Progenitor cell of endocrine pancreas (in vitro differentiated cells): ENCODE data around the gene MRM2. TPM values are rescaled to one million over a fixed set of nuclear protein-coding genes. Genes with fewer than 3 reads are reported as not detected.
"Not testable (repeated sequence)": the region's sequence is repeated elsewhere in the genome, so short reads cannot be mapped to it uniquely, and the experiment has no call there.

Experiments used
- DNase-seq: peaks from one replicate; pipeline ENCODE4 v3.0.0; 2021; ENCODE audit warnings: low spot score; ENCODE audit not compliant: unreplicated experiment
- H3K27ac Mint-ChIP-seq: 2 replicates; pipeline ENCODE4 v1.8.0; 2021; ENCODE audit warnings: mild to moderate bottlenecking, moderate library complexity, mixed read lengths
- H3K27me3 Mint-ChIP-seq: 2 replicates; pipeline ENCODE4 v1.8.0; 2021; ENCODE audit warnings: mixed read lengths
- H3K36me3 Mint-ChIP-seq: 2 replicates; pipeline ENCODE4 v1.8.0; 2022; ENCODE audit warnings: mixed read lengths; ENCODE audit not compliant: insufficient read depth
- H3K4me1 Mint-ChIP-seq: 2 replicates; pipeline ENCODE4 v1.8.0; 2021; ENCODE audit warnings: low read depth, mixed read lengths
- H3K4me3 Mint-ChIP-seq: 2 replicates; pipeline ENCODE4 v1.8.0; 2021; ENCODE audit warnings: low read depth, mild to moderate bottlenecking, moderate library complexity, mixed read lengths
- H3K9me3 Mint-ChIP-seq: 2 replicates; pipeline ENCODE4 v1.8.0; 2021; ENCODE audit warnings: low read depth, mixed read lengths
- CTCF ChIP-seq: fragments of 200-600 bp; sonication (generic); IDR thresholded peaks from one replicate; pipeline ENCODE4 v1.5.0; 2021; ENCODE audit warnings: antibody characterized with exemption, mild to moderate bottlenecking; ENCODE audit not compliant: unreplicated experiment
- total RNA-seq: library from RNA; stranded (reverse); gene quantifications from 2 replicates; pipeline ENCODE4 v1.2.1, GENCODE V29; 2021

The MRM2 gene
- total RNA-seq, 1 donor from 2014 or later: 28.7 TPM

DNA sequence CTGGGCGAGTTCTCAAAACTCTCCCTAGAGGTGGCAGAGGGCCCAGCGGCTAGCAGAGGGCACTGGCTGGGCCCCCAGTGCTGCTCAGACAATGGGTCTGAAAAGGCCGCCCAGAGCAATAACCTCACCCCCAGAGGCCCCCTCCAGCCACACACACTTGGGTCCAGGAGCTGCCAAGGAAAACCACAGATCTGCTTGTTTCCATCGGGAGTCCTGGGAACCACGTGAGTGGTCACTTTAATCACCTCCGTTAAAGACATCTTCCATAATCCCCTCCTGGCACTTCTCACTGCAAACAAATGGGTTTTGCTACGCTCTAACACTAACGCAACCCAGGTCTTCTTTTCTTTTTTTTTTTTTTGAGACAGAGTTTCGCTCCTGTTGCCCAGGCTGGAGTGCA lies 30.0 kb upstream of the MRM2 start:
- Mint-ChIP-seq H3K27ac (no peak overlapping the region), H3K4me1 (peaks cover 6% of the 10 kb centered on the region), H3K4me3 (no peak overlapping the region), H3K9me3 (no peaks in the 10 kb centered on the region), H3K36me3 (peaks cover 8% of the 10 kb centered on the region), H3K27me3 (peaks cover 3% of the 10 kb centered on the region)
- no peak for DNase-seq
- TF ChIP-seq CTCF: no peak

- no peak overlapping the region for H3K4me3 Mint-ChIP-seq
- TF ChIP-seq CTCF: no peak
- DNase-seq: no peak
- H3K27ac Mint-ChIP-seq: no peak overlapping the region
- peaks cover 3% of the 10 kb centered on the region for H3K27me3 Mint-ChIP-seq
- no peaks in the 10 kb centered on the region for H3K9me3 Mint-ChIP-seq
- H3K4me1 Mint-ChIP-seq: peaks cover 6% of the 10 kb centered on the region
- peaks cover 10% of the 10 kb centered on the region for H3K36me3 Mint-ChIP-seq
These were observed 29.4 kb upstream of the MRM2 start for GRCh38 chr7:2271273-2272026.

- Mint-ChIP-seq H3K27me3 (peaks cover 3% of the 10 kb centered on the region), H3K4me1 (peaks cover 6% of the 10 kb centered on the region), H3K27ac (no peak overlapping the region), H3K36me3 (peaks cover 11% of the 10 kb centered on the region), H3K9me3 (no peaks in the 10 kb centered on the region), H3K4me3 (no peak overlapping the region)
- DNase-seq: no peak
- TF ChIP-seq CTCF: no peak
These were observed 28.5 kb upstream of the MRM2 start for GRCh38 chr7:2270495-2270894.

- Mint-ChIP-seq H3K4me1 (peaks cover 6% of the 10 kb centered on the region), H3K36me3 (peaks cover 13% of the 10 kb centered on the region), H3K27ac (no peak overlapping the region), H3K27me3 (peaks cover 3% of the 10 kb centered on the region), H3K4me3 (no peak overlapping the region), H3K9me3 (no peaks in the 10 kb centered on the region)
- TF ChIP-seq CTCF: no peak
- no peak for DNase-seq
These were observed 28.0 kb upstream of the MRM2 start for GRCh38 chr7:2269991-2270460.

DNA sequence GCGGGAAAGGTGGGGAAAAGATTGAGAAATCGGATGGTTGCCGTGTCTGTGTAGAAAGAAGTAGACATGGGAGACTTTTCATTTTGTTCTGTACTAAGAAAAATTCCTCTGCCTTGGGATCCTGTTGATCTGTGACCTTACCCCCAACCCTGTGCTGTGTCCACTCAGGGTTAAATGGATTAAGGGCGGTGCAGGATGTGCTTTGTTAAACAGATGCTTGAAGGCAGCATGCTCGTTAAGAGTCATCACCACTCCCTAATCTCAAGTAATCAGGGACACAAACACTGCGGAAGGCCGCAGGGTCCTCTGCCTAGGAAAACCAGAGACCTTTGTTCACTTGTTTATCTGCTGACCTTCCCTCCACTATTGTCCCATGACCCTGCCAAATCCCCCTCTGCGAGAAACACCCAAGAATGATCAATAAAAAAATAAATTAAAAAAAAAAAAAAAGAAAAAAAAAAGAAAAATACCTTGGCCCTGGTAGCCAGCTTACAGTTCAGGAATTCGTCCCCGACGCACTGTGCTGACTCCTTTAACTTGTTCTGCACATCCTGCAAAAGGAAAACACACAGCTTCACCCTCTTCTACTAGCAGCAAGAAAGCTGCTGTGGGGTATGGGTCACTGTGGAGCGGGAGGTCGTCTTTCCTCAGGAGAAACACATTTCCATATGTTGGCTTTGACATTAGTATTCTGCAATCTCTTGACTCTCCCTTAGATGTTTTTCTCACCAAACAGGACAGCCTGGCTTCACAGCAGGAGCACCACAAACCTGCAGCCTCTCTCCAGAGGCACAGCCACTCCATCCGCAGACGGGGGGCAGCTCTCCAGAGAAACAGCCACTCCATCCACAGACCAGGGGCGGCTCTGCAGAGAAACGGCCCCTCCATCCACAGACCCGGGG lies 27.3 kb upstream of the MRM2 start:
- Mint-ChIP-seq H3K36me3 (peaks cover 15% of the 10 kb centered on the region), H3K27ac (peak overlapping the region; percentile 93), H3K4me3 (peak overlapping the region; percentile 35)
- H3K27me3 Mint-ChIP-seq, H3K4me1 Mint-ChIP-seq, H3K9me3 Mint-ChIP-seq, DNase-seq: not testable (repeated sequence)
